HepG2 (cell line): ENCODE measurements around the gene DNAJC5. TPM values are rescaled to one million over a fixed set of nuclear protein-coding genes. Genes with fewer than 3 reads are reported as not detected.

Experiments used
- ATF4 ChIP-seq, 2 experiments: fragments of 450-650 bp in 1 of 2; sonication (generic) in 1 of 2; formaldehyde crosslinking; IDR thresholded peaks; 2 replicates each; pipeline versions ENCODE4 v1.5.0 to v1.8.0; 2020 to 2022; ENCODE audit warnings: mild to moderate bottlenecking in 1 of 2, missing genetic modification reagents in 1 of 2
- ATF5 ChIP-seq: sonication (generic); formaldehyde crosslinking; IDR thresholded peaks from 2 replicates; pipeline ENCODE4 v1.4.0; 2020; ENCODE audit warnings: mild to moderate bottlenecking, low read depth, missing genetic modification reagents
- ATF7 ChIP-seq, 2 experiments: fragments of 450-650 bp in 1 of 2; sonication (generic) in 1 of 2; formaldehyde crosslinking in 1 of 2; IDR thresholded peaks; 2 replicates each; pipeline versions ENCODE4 v1.4.0 to v1.6.1; 2016 to 2020; ENCODE audit warnings: antibody characterized with exemption in 1 of 2, mild to moderate bottlenecking in 1 of 2, missing genetic modification reagents in 1 of 2
- CENPBD1 ChIP-seq: sonication (generic); formaldehyde crosslinking; IDR thresholded peaks from 2 replicates; pipeline ENCODE4 v1.8.0; 2022; ENCODE audit warnings: missing genetic modification reagents, low read depth, mild to moderate bottlenecking, borderline replicate concordance
- DNMT3B ChIP-seq: conservative IDR thresholded peaks from 2 replicates; pipeline ENCODE4 v1.6.1; 2016; ENCODE audit warnings: missing biosample characterization, control low read depth
- GZF1 ChIP-seq: sonication (generic); formaldehyde crosslinking; IDR thresholded peaks from 2 replicates; pipeline ENCODE4 v1.5.1; 2020; ENCODE audit warnings: mild to moderate bottlenecking, missing genetic modification reagents
- HOXA5 ChIP-seq: sonication (generic); formaldehyde crosslinking; IDR thresholded peaks from 2 replicates; pipeline ENCODE4 v1.4.0; 2020; ENCODE audit warnings: missing genetic modification reagents
- LRRFIP1 ChIP-seq: sonication (generic); formaldehyde crosslinking; conservative IDR thresholded peaks from 2 replicates; pipeline ENCODE4 v1.4.0; 2020; ENCODE audit warnings: missing genetic modification reagents
- MED1 ChIP-seq: sonication (generic); formaldehyde crosslinking; IDR thresholded peaks from 2 replicates; pipeline ENCODE4 v1.4.0; 2020; ENCODE audit warnings: missing genetic modification reagents
- MEIS1 ChIP-seq: sonication (generic); formaldehyde crosslinking; IDR thresholded peaks from 2 replicates; pipeline ENCODE4 v1.9.0; 2021; ENCODE audit warnings: mild to moderate bottlenecking, missing genetic modification reagents, moderate library complexity, borderline replicate concordance
- NFIC ChIP-seq: IDR thresholded peaks from 2 replicates; pipeline ENCODE4 v1.6.1; 2012; ENCODE audit warnings: mild to moderate bottlenecking, low read length, inconsistent platforms
- SIX4 ChIP-seq: sonication (generic); formaldehyde crosslinking; IDR thresholded peaks from 2 replicates; pipeline ENCODE4 v1.4.0; 2020; ENCODE audit warnings: missing genetic modification reagents
- ZBTB3 ChIP-seq: sonication (generic); formaldehyde crosslinking; IDR thresholded peaks from 2 replicates; pipeline ENCODE4 v1.4.0; 2020; ENCODE audit warnings: low read depth, mild to moderate bottlenecking, moderate library complexity, missing genetic modification reagents, borderline replicate concordance
- ZC3H13 ChIP-seq: sonication (generic); formaldehyde crosslinking; IDR thresholded peaks from 2 replicates; pipeline ENCODE4 v1.8.1; 2023; ENCODE audit warnings: mild to moderate bottlenecking, missing genetic modification reagents, moderate library complexity
- ZFP37 ChIP-seq: sonication (generic); formaldehyde crosslinking; IDR thresholded peaks from 2 replicates; pipeline ENCODE4 v1.4.0; 2020; ENCODE audit warnings: missing genetic modification reagents, borderline replicate concordance
- ZNF275 ChIP-seq: sonication (generic); formaldehyde crosslinking; IDR thresholded peaks from 2 replicates; pipeline ENCODE4 v1.8.0; 2022; ENCODE audit warnings: missing genetic modification reagents, mild to moderate bottlenecking, inconsistent platforms, borderline replicate concordance
- ZNF609 ChIP-seq: sonication (generic); formaldehyde crosslinking; IDR thresholded peaks from 2 replicates; pipeline ENCODE4 v1.4.0; 2020; ENCODE audit warnings: mild to moderate bottlenecking, missing genetic modification reagents, borderline replicate concordance
- polyA plus RNA-seq, 8 experiments: library from polyadenylated mRNA; depleted of rRNA in 3 of 8; stranded (reverse) in 7 of 8; unstranded in 1 of 8; fragments of >200 nt; fragmentation: Illumina TruSeq in 4 of 8; extraction: Trizol in 4 of 8; gene quantifications; 2 replicates each; pipeline versions ENCODE4 v1.2.1 to v1.2.3, GENCODE V29; 2011 to 2016; ENCODE audit warnings: low read depth in 4 of 8, missing spikeins in 1 of 8, mixed read lengths in 1 of 8; ENCODE audit not compliant: insufficient read depth in 1 of 8
- total RNA-seq, 5 experiments: library from RNA; depleted of rRNA; stranded (reverse); fragments of >200 nt; fragmentation: Illumina TruSeq; extraction: Trizol; gene quantifications; 2 replicates each; pipeline ENCODE4 v1.2.3, GENCODE V29; 2016; ENCODE audit warnings: low read depth in 1 of 5

Gene DNAJC5
- total and polyA plus RNA-seq, 2 of the 13 experiments (the other 11 are each of a cell fraction or from before 2014, with no cell fraction given) = 42.8 to 64.5 TPM

GRCh38 chr20:63858393-63859165, 36.3 kb upstream of the DNAJC5 start (continued):
- TF ChIP-seq ZNF609 (CRISPR knock-in tag) (peak; percentile 14; the same call in 1 of the 2 replicates), NFIC (no peak), LRRFIP1 (CRISPR knock-in tag) (no peak), SIX4 (CRISPR knock-in tag) (no peak), CENPBD1 (no peak; the same call in 1 of the 2 replicates), ATF5 (CRISPR knock-in tag) (no peak), ZNF275 (CRISPR knock-in tag) (no peak), MED1 (CRISPR knock-in tag) (peak; percentile 59), ATF4 (CRISPR knock-in tag; IDR thresholded peaks at IDR 0.05) (no peak), DNMT3B (0 out of 2 replicates have a peak, but pooled peaks have one; percentile 16), GZF1 (CRISPR knock-in tag) (no peak), ZBTB3 (CRISPR knock-in tag) (no peak), HOXA5 (CRISPR knock-in tag) (no peak), ZFP37 (CRISPR knock-in tag) (no peak; the same call in 1 of the 2 replicates), ZC3H13 (peak; percentile 98), ATF7 (IDR thresholded peaks at IDR 0.05) (no peak), ATF7 (CRISPR knock-in tag; IDR thresholded peaks at IDR 0.05) (peak; percentile 1; the same call in 1 of the 2 replicates), MEIS1 (CRISPR knock-in tag) (no peak)
